K562 (cell line): ENCODE data around the gene ZNF284. TPM values are rescaled to one million over a fixed set of nuclear protein-coding genes. Genes with fewer than 3 reads are reported as not detected.

Experiments
- CBX3 ChIP-seq, 2 experiments: IDR thresholded peaks; 1 replicate in 1 of 2; 2 replicates in 1 of 2; pipeline ENCODE4 v1.6.1; 2012; ENCODE audit warnings: inconsistent platforms in 2 of 2, low read length in 2 of 2, borderline replicate concordance in 1 of 2, control low read depth in 1 of 2
- CHCHD3 ChIP-seq: fragments of 250-450 bp; sonication (Bioruptor Pico); IDR thresholded peaks from 2 replicates; pipeline ENCODE4 v2.1.2; 2022; ENCODE audit warnings: mild to moderate bottlenecking
- HNRNPLL ChIP-seq: fragments of 200-400 bp; formaldehyde crosslinking; IDR thresholded peaks from 2 replicates; pipeline ENCODE4 v1.6.1; 2017; ENCODE audit warnings: low read length, low read depth, mild to moderate bottlenecking; ENCODE audit not compliant: poor library complexity, severe bottlenecking
- PCBP2 ChIP-seq: fragments of 200-400 bp; formaldehyde crosslinking; IDR thresholded peaks from 2 replicates; pipeline ENCODE4 v1.6.1; 2018; ENCODE audit warnings: low read length, low read depth, mild to moderate bottlenecking, moderate library complexity; ENCODE audit not compliant: poor library complexity, severe bottlenecking
- PHTF2 ChIP-seq: fragments of 250-450 bp; sonication (Bioruptor Pico); IDR thresholded peaks from 2 replicates; pipeline ENCODE4 v1.5.0; 2021; ENCODE audit warnings: mild to moderate bottlenecking
- PML ChIP-seq: IDR thresholded peaks from 2 replicates; pipeline ENCODE4 v1.6.1; 2012; ENCODE audit warnings: low read length, inconsistent platforms
- PPARD ChIP-seq: fragments of 250-450 bp; sonication (Bioruptor Pico); IDR thresholded peaks from 2 replicates; pipeline ENCODE4 v1.8.0; 2022; ENCODE audit warnings: inconsistent platforms, mild to moderate bottlenecking, moderate library complexity
- SRSF3 ChIP-seq: fragments of 200-400 bp; formaldehyde crosslinking; IDR thresholded peaks from 2 replicates; pipeline ENCODE4 v1.6.1; 2016; ENCODE audit warnings: mild to moderate bottlenecking, low read length, moderate library complexity; ENCODE audit not compliant: insufficient read depth
- STAT5A ChIP-seq: IDR thresholded peaks from 2 replicates; pipeline ENCODE4 v1.6.1; 2012; ENCODE audit warnings: low read length, inconsistent platforms, borderline replicate concordance
- TRIM24 ChIP-seq, 2 experiments: fragments of 450-650 bp; IDR thresholded peaks; 2 replicates each; pipeline ENCODE4 v1.6.1; 2016
- ZNF239 ChIP-seq: fragments of 250-450 bp; sonication (Bioruptor Pico); IDR thresholded peaks from 2 replicates; pipeline ENCODE4 v1.4.0; 2020; ENCODE audit warnings: mild to moderate bottlenecking
- ZNF253 ChIP-seq: fragments of 250-450 bp; sonication (Bioruptor Pico); conservative IDR thresholded peaks from 2 replicates; pipeline ENCODE4 v1.6.1; 2021; ENCODE audit warnings: mild to moderate bottlenecking
- ZNF347 ChIP-seq: fragments of 450-650 bp; formaldehyde crosslinking; IDR thresholded peaks from 2 replicates; pipeline ENCODE4 v1.4.0; 2020; ENCODE audit warnings: low read depth, mild to moderate bottlenecking, moderate library complexity
- ZNF41 ChIP-seq: fragments of 250-450 bp; sonication (Bioruptor Pico); conservative IDR thresholded peaks from 2 replicates; pipeline ENCODE4 v1.4.0; 2020; ENCODE audit warnings: mild to moderate bottlenecking
- polyA plus RNA-seq, 8 experiments: library from polyadenylated mRNA; depleted of rRNA in 4 of 8; stranded (reverse) in 5 of 8; unstranded in 3 of 8; fragments of >200 nt; fragmentation: Nextera tagmentation in 2 of 8; fragmentation: Illumina TruSeq in 1 of 8; extraction: Ambion mirVana in 2 of 8; extraction: Trizol in 1 of 8; gene quantifications; 2 replicates each; pipeline versions ENCODE4 v1.2.1 to v1.2.3, GENCODE V29; 2011 to 2014; ENCODE audit warnings: inconsistent platforms in 1 of 8, missing spikeins in 1 of 8
- total RNA-seq, 7 experiments: library from RNA; depleted of rRNA in 6 of 7; stranded (reverse); fragments of >200 nt in 6 of 7; fragmentation: Illumina TruSeq in 2 of 7; extraction: Trizol in 2 of 7; gene quantifications; 2 replicates each; pipeline versions ENCODE4 v1.2.1 to v1.2.3, GENCODE V29; 2011 to 2021; ENCODE audit warnings: low replicate concordance in 1 of 7
- TF ChIP-seq, protein P1 (sequence below): fragments of 250-450 bp; sonication (Bioruptor Pico); IDR thresholded peaks from 2 replicates; pipeline ENCODE4 v1.5.0; 2021
- TF ChIP-seq, protein P2 (sequence below): fragments of 450-650 bp; IDR thresholded peaks from 2 replicates; pipeline ENCODE4 v1.6.1; 2016; ENCODE audit warnings: borderline replicate concordance
- TF ChIP-seq, protein P3 (sequence below): fragments of 150-350 bp; IDR thresholded peaks from 2 replicates; pipeline ENCODE4 v1.6.1; 2014; ENCODE audit warnings: low read depth, mild to moderate bottlenecking, low read length, borderline replicate concordance
- TF ChIP-seq, protein P4 (sequence below): fragments of 250-450 bp; sonication (Bioruptor Pico); IDR thresholded peaks from 2 replicates; pipeline ENCODE4 v1.4.0; 2020; ENCODE audit warnings: mild to moderate bottlenecking, moderate library complexity
- TF ChIP-seq, protein P5 (sequence below): fragments of 200-800 bp; sonication (Bioruptor generic); IDR thresholded peaks from 2 replicates; pipeline ENCODE4 v1.6.1; 2017; ENCODE audit warnings: missing genetic modification characterization, missing compliant biosample characterization

ZNF284 gene
- total and polyA plus RNA-seq, 9 of the 15 experiments (the other 6 are each of a cell fraction or from before 2014, with no cell fraction given) = 0.07 to 0.24 (median 0.20) TPM

DNA sequence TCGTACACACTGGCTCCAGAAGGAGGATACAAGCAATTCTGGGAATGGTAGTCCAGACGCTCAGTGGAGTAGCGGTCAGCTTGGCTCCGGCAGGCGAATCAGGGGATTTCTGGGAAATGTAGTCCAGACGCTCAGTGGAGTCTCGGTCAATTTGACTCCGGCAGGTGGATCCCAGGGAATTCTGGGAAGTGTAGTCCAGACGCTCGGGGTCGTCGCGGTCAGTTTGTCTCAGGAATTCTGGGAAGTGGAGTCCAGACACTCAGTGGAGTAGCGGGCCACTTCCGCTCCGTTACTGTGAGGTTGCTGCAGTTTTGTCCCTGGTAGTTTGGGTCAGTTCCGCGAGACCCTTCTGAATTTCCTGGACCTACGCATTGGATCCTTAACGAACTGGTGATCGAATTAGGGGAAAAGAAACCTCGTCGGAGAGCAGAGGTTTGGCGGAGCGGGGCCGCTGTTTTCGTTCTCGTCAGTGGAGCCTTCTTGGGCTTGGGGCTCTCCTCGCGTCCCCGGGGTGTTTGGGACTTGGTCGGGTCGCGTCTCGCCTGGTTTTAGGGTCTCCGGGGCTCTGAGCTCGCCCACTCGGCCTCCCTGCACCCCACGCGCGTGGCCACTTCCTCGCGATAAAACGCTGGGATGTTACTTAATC is 41.3 kb downstream of the ZNF284 start, which contains the start of gene ZNF225 (continued):
- TF ChIP-seq, protein P1, sequence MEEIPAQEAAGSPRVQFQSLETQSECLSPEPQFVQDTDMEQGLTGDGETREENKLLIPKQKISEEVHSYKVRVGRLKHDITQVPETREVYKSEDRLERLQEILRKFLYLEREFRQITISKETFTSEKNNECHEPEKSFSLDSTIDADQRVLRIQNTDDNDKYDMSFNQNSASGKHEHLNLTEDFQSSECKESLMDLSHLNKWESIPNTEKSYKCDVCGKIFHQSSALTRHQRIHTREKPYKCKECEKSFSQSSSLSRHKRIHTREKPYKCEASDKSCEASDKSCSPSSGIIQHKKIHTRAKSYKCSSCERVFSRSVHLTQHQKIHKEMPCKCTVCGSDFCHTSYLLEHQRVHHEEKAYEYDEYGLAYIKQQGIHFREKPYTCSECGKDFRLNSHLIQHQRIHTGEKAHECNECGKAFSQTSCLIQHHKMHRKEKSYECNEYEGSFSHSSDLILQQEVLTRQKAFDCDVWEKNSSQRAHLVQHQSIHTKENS (CRISPR knock-in tag) = no peak
- TF ChIP-seq STAT5A (no peak), PHTF2 (CRISPR knock-in tag) (no peak), CBX3 (IDR thresholded peaks at IDR 0.05; ENCODE audit: borderline replicate concordance in 1 of 2, low read length in 2 of 2) (no peak), ZNF253 (CRISPR knock-in tag) (no peak), ZNF347 (CRISPR knock-in tag) (no peak), PPARD (CRISPR knock-in tag) (no peak), TRIM24 (IDR thresholded peaks at IDR 0.05) (no peak), CHCHD3 (no peak), HNRNPLL (no peak), SRSF3 (no peak), PCBP2 (no peak), PML (0 out of 2 replicates have a peak, but pooled peaks have one; percentile 49), ZNF41 (CRISPR knock-in tag) (no peak), ZNF239 (no peak)
- TF ChIP-seq, protein P2, sequence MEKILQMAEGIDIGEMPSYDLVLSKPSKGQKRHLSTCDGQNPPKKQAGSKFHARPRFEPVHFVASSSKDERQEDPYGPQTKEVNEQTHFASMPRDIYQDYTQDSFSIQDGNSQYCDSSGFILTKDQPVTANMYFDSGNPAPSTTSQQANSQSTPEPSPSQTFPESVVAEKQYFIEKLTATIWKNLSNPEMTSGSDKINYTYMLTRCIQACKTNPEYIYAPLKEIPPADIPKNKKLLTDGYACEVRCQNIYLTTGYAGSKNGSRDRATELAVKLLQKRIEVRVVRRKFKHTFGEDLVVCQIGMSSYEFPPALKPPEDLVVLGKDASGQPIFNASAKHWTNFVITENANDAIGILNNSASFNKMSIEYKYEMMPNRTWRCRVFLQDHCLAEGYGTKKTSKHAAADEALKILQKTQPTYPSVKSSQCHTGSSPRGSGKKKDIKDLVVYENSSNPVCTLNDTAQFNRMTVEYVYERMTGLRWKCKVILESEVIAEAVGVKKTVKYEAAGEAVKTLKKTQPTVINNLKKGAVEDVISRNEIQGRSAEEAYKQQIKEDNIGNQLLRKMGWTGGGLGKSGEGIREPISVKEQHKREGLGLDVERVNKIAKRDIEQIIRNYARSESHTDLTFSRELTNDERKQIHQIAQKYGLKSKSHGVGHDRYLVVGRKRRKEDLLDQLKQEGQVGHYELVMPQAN = no peak
- TF ChIP-seq, protein P3, sequence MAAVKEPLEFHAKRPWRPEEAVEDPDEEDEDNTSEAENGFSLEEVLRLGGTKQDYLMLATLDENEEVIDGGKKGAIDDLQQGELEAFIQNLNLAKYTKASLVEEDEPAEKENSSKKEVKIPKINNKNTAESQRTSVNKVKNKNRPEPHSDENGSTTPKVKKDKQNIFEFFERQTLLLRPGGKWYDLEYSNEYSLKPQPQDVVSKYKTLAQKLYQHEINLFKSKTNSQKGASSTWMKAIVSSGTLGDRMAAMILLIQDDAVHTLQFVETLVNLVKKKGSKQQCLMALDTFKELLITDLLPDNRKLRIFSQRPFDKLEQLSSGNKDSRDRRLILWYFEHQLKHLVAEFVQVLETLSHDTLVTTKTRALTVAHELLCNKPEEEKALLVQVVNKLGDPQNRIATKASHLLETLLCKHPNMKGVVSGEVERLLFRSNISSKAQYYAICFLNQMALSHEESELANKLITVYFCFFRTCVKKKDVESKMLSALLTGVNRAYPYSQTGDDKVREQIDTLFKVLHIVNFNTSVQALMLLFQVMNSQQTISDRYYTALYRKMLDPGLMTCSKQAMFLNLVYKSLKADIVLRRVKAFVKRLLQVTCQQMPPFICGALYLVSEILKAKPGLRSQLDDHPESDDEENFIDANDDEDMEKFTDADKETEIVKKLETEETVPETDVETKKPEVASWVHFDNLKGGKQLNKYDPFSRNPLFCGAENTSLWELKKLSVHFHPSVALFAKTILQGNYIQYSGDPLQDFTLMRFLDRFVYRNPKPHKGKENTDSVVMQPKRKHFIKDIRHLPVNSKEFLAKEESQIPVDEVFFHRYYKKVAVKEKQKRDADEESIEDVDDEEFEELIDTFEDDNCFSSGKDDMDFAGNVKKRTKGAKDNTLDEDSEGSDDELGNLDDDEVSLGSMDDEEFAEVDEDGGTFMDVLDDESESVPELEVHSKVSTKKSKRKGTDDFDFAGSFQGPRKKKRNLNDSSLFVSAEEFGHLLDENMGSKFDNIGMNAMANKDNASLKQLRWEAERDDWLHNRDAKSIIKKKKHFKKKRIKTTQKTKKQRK = no peak
- TF ChIP-seq, protein P4, sequence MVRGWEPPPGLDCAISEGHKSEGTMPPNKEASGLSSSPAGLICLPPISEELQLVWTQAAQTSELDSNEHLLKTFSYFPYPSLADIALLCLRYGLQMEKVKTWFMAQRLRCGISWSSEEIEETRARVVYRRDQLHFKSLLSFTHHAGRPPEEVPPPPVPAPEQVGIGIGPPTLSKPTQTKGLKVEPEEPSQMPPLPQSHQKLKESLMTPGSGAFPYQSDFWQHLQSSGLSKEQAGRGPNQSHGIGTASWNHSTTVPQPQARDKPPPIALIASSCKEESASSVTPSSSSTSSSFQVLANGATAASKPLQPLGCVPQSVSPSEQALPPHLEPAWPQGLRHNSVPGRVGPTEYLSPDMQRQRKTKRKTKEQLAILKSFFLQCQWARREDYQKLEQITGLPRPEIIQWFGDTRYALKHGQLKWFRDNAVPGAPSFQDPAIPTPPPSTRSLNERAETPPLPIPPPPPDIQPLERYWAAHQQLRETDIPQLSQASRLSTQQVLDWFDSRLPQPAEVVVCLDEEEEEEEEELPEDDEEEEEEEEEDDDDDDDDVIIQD = no peak
- TF ChIP-seq, protein P5, sequence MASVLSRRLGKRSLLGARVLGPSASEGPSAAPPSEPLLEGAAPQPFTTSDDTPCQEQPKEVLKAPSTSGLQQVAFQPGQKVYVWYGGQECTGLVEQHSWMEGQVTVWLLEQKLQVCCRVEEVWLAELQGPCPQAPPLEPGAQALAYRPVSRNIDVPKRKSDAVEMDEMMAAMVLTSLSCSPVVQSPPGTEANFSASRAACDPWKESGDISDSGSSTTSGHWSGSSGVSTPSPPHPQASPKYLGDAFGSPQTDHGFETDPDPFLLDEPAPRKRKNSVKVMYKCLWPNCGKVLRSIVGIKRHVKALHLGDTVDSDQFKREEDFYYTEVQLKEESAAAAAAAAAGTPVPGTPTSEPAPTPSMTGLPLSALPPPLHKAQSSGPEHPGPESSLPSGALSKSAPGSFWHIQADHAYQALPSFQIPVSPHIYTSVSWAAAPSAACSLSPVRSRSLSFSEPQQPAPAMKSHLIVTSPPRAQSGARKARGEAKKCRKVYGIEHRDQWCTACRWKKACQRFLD (CRISPR knock-in tag) = no peak
